Measurements from ENCODE around the gene HS6ST3.

DNA sequence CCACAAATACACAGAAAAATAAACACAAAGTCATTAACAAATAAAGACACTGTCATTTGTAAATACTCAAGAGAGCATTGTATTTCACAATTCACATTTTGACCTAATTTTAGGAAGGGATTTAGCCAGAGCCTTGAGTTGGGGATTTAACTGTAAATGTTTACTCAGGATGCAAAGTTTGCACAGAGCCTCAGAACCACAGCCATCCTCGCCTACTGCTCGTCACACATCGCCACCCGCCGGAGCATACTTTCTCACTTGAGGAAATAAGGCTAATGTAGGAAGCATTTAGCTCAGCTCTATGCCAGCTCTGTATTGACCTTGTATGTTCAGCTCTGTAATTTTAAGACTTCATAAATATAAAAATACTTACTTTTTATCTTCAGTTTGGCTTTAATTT is 461.6 kb downstream of the HS6ST3 start:
- TF ChIP-seq POLR2A (IDR thresholded peaks at IDR 0.05) = no peak
- TF ChIP-seq, protein P1, sequence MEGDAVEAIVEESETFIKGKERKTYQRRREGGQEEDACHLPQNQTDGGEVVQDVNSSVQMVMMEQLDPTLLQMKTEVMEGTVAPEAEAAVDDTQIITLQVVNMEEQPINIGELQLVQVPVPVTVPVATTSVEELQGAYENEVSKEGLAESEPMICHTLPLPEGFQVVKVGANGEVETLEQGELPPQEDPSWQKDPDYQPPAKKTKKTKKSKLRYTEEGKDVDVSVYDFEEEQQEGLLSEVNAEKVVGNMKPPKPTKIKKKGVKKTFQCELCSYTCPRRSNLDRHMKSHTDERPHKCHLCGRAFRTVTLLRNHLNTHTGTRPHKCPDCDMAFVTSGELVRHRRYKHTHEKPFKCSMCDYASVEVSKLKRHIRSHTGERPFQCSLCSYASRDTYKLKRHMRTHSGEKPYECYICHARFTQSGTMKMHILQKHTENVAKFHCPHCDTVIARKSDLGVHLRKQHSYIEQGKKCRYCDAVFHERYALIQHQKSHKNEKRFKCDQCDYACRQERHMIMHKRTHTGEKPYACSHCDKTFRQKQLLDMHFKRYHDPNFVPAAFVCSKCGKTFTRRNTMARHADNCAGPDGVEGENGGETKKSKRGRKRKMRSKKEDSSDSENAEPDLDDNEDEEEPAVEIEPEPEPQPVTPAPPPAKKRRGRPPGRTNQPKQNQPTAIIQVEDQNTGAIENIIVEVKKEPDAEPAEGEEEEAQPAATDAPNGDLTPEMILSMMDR (IDR thresholded peaks at IDR 0.05) = no peak
